ENCODE measurements around the gene GLI1.
"Not testable (repeated sequence)": the region's sequence is repeated elsewhere in the genome, so short reads cannot be mapped to it uniquely, and the experiment has no call there.

The GLI1 gene

DNA sequence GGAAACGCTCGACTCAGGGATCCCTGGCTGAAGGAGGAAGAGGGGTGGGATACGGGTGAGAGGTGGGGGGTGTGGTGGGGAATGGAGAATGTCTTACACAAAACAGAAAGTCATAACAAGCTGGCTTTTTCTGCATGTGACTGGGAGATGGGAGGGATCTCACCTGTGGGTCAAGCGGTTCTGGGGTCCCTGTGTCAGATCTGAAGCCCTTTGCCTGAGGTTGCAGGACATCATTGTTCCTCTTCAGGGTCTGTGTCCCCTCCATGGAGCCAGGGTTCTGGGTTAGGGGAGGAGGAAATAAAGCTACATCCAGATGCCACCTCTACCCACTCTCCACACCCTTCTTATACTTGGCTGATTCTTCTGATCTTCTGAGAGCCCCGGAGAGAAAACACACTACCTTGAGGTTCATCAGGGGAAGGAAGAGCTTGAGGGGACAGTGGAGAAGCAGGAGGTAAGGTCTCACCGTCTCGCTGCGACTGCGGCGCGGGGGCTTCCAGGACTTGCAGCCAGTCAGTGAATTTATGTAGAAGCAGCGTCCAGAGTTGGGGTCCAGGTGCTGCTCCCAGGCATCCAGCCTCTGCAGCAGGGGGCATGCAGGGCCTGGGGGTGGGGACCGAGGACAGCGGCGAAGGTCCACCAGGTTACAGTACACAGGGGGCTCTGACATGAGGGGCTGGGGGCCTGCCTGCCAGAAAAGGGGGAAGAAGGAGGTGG is 17.6 kb downstream of the GLI1 start:
- DNase-seq = no peak

DNA sequence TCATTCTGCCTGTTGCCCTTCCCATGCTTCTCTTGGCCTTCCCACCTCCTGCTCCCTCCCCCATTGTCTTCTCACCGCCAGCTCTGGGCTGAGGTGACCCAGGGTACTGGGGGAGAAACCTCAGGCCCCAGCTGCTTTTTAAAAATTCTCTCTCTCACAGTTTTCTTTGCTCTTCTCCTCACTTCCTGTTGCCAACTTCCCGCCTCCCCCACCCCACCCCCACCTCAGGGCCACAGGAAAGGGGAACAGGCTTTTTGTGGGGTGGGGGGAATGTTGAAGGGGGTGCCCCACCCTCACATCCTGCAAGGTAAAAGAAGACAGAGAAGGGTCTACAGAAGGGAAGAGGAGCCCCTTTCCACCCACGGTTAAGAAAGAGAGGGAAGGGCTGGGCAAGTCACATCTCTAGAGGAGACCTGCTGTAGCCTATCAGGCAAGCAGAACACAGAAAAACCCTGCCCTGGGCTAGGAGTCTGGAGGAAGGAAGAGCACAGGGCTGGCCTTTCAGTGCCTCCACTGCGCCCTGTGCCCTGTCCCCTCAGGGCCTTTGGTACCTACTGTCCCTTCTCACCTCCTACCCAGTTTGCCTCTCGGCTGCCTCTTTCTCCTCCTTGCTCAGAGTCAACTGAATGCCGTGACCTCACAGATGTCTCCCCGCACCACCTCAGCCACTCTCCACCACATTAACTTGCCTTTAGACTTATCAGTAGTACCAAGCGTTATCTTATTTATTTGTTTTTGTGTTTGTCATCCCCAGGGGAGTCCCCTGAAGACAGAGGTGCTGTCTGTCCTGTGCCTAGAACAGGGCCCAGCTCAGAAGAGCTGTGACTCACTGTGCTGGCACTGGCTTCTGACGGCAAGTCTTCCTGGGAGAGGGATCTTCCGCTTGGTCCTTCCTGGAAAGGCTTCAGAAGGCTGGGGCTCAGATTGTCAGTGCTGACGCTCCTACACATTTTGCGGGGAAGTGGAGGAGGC is 18.4 kb downstream of the GLI1 start:
- peak; percentile 53 for DNase-seq

DNA sequence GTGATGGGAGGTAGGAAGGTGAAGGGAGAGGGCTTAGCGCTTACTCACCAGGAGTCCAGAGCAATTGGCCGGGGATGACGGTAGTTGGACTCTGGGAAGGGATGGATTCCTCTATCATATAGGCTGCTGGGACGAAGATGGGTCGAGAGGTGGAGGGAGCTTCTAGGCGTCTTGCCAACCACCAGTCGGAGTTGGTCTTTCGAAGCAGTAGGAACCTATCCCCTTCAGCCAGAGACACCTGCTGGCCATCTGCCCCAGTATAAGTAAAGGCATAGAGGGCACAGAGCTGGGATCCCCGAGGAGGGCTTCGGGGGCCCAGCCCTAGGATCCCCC is 19.4 kb downstream of the GLI1 start:
- DNase-seq = no peak

DNA sequence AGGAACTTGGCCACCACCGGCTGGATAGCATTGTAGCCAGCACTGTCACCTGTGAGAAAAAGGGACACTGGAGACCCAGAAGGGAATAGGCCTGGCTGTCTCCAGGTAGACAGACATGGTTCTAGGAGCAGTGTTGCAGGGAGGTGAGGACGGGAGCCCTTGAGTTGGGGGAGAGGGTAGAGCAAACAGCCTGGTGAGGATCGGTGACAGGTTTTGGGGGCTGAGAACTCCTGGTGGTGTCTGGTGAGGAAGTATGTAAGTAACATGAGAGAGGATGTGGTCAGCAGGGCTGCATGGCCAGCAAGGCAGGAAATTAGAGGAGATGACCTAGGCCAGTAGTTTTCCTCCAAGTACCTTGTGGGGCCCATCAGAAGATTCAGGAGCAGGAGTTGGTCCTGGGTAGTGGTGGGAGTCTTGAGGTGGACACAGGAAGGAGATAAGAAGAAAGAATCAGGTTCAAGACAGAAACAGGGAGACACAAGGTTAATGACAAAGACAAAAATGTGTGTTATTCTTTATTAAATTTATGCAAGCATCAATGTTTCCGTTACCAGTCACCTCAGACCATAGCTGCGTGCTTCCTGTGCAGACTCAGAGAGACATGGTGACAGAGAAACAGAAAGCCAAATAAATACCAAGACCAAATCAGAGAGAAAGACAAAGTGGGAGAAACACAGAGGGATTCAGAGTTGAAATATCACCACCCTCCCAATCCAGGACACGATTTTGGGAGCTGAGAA is 20.0 kb downstream of the GLI1 start, which contains the start of gene ARHGAP9:
Gene ARHGAP9 (minus strand): TSS at position 491 of the 740 bp plus-strand sequence. CDS start 460 bp downstream, at position 31.
- peak; percentile 62 for DNase-seq

DNA sequence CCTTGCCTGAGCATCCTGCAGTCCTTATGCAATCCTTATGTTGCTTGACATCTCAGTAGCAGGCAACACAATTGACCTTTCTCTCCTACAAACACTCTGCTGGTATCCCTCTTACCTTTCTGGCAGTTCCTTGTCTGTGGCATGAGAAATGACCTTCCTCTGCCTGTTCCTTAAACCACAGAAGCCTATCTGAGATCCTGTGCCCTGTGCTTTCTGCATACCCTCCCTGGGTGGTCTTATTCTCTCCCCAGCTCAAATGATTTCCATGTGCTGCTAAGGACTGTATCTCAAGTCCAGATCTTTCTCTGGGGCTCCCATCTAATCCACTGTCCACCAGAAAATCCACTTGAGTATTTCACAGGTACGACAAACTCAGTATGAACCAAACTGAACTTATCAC is 22.1 kb downstream of the GLI1 start:
- no peak for DNase-seq

DNA sequence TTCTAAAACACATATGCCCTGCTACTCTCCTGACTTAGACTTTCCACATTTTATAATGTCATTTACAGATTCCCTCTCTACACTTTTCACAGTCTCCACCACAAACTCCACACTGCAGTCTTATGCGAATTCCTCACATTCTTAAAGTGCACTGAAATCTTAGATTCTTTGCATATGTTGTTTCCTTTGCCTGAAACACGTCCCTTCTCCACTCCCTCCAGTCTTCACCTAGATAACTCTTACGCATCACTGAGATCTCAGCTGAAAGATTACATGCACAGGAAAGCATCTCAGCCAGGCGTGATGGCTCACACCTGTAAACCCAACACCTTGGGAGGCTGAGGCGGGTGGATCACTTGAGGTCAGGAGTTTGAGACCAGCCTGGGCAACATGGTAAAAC is 23.9 kb downstream of the GLI1 start:
- DNase-seq = no peak

DNA sequence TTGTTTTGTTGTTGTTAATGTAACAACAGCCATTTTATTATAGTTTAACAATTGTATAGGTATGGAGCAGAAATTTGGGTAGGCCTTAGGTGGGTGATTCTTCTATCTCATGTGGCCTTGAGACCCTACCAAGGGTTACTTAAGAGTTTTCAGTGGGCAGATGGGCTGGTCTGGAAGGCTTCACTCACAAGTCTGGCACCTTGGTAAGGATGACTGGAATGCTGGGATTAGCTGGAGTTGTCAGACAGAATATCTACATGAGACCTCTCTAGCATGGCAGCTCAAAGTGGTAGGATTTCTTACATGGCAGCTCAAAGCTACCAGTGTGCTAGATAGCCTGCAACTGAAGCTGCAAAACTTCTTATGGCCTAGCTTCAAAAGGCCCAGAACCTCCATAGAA is 26.1 kb downstream of the GLI1 start:
- DNase-seq = no peak

DNA sequence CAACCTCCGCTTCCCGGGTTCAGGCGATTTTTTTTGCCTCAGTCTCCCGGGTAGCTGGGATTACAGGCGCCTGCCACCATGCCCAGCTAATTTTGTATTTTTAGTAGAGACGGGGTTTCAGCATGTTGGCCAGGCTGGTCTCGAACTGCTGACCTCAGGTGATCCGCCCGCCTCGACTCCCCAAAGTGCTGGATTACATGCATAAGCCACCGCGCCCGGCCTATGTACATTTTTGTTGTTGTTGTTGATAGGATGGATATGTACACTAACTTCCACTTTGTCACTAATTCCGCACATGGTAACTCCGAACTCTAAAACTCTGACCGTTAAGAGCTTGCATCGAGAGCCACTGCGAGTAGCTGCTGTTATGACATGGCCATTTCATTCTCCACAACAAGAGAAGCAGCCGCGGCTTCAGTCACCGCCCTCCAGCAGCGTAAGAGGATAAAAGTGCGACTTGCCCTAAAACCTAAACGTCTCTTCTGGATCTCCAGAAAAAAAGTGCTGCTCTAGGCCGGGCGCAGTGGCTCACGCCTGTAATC is 27.5 kb downstream of the GLI1 start:
- DNase-seq = no peak

DNA sequence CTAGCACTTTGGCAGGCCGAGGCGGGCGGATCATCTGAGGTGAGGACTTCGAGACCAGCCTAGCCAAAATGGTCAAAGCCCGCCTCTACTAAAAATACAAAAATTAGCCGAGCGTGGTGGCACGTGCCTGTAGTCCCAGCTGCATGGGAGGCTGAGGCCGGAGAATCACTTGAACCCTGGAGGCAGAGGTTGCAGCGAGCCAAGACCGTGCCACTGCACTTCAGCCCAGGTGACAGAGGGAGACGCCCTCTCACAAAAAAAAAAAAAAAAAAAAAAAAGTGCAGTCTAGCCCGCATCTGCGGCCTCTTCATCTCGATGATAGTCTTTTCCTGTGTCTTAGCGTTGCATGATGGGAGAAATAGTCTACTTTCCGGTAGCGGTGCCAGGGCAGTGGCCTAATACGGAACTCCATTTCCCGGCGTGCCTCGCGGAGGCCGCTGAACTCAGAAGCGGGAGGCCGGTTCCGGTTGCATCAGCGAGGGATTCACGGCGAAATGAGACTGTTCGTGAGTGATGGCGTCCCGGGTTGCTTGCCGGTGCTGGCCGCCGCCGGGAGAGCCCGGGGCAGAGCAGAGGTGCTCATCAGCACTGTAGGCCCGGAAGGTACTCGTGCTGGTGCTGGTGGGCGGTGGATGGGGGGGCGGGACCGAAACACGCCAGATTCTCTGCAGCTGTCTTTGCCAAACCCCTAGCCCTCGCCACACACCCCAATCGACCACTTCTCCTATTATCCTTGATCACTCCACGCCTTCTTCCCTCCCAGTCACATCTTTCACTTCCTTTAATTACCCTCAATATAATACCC is 28.2 kb downstream of the GLI1 start, which contains the start of gene MARS1:
Gene MARS1 (plus strand): TSS at position 472 of the 805 bp plus-strand sequence. CDS start 23 bp downstream, at position 495.
- peak; percentile 95 for DNase-seq

DNA sequence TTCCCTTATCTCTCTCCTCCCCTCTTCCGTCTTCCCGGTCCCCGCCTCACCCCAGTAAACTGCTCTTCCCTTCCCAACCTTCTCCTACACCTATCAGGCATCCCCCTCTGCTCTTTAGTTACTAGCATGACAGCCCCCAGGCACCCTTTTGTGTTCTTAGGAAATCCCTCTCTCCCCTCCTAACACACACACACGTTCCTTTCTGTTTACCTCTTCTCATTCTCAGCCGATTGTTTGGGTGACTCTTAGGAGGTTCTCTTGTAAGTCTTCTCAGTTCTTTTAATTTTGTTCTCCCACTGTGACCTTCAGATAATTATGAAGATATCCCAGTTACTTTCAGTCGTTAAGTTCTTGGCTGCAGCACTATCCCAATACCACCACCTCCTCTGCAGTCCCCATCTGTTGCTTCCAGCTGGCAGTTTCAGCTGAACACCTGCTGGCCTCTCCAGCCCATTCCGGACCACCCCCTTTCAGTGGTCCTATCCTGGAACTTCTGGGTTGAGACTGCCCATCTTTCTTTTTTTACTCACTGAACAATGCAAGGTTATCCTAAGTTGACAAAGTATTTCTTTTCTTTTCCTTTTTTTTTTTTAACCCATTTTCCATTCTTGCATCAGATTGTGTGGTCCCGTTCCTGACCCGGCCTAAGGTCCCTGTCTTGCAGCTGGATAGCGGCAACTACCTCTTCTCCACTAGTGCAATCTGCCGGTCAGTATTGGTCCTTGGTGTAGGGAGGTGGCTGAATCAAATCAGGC is 29.0 kb downstream of the GLI1 start:
- DNase-seq = no peak

DNA sequence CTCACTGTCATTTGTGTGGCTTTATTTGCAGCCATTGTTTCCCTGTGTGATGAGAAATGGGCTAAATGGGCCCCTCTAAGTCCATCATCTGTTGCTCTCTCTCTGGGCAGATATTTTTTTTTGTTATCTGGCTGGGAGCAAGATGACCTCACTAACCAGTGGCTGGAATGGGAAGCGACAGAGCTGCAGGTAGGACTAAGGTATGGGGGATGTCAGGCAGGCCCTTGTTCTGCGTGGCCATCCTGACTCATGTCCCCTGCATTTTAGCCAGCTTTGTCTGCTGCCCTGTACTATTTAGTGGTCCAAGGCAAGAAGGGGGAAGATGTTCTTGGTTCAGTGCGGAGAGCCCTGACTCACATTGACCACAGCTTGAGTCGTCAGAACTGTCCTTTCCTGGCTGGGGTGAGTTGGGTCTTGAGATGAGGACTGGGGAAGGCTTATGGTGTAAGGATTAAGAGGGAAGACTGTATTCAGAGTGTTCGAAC is 29.6 kb downstream of the GLI1 start:
- no peak for DNase-seq

DNA sequence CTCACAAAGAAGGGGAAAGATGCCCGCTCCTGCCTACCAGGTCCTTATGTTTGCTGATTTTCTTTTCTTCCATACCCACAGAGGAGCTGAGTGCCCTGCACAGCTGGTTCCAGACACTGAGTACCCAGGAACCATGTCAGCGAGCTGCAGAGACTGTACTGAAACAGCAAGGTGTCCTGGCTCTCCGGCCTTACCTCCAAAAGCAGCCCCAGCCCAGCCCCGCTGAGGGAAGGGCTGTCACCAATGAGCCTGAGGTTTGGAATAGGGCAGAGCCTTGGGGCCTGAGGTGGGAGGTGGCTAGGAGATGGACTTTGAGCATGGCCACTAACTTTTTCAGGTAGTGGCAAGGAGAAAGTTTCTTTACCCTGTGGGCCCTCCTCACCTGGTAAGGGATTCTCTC is 30.5 kb downstream of the GLI1 start:
- DNase-seq = no peak

DNA sequence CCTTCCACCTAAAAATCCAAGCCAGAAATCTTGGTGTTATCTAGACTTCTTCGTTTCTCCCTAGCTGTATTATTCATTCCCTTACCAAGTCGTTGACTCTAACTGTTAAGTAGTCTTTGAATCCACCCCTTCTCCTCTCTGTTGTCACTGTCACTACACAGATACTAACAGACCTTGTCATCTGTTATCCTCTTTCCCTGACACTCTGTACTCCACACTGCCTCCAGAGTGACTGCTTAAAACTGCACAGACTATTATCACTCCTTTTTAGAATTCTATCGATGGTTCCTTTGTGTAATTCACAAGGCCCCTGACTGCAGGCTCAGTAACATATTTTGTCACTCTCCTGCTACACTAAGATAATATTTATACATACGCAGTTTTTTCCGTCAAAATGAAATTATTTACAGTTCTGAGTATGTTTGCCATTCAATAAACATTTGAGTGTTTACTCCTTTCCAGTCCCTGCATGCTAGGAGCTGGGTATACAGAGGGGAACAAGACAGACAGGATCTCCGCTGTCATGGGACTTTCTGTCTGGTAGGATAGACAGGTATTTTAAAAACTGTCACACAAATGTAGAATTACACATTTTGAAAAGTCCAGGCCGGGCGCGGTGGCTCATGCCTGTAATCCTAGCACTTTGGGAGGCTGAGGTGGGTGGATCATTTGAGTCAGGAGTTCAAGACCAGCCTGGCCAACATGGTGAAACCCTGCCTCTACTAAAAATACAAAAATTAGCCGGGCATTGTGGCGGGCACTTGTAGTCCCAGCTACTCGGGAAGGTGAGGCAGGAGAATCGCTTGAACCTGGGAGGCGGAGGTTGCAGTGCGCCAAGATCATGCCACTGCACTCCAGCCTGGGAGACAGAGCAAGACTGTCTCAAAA is 32.1 kb downstream of the GLI1 start:
- DNase-seq = no peak

DNA sequence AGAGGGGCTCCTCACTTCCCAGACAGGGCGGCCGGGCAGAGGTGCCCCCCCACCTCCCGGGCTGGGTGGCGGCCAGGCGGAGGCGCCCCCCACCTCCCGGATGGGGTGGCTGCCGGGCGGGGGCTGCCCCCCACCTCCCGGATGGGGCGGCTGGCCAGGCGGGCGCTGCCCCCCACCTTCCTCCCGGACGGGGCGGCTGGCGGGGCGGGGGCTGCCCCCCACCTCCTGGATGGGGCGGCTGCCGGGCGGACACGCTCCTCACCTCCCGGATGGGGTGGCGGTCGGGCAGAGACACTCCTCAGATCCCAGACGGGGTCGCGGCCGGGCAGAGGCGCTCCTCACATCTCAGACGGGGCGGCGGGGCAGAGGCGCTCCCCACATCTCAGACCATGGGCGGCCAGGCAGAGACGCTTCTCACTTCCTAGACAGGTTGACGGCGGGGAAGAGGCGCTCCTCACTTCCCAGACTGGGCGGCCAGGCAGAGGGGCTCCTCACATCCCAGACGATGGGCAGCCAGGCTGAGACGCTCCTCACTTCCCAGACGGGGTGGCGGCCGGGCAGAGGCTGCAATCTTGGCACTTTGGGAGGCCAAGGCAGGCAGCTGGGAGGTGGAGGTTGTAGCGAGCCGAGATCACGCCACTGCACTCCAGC is 35.6 kb downstream of the GLI1 start:
- not testable (repeated sequence) for DNase-seq

DNA sequence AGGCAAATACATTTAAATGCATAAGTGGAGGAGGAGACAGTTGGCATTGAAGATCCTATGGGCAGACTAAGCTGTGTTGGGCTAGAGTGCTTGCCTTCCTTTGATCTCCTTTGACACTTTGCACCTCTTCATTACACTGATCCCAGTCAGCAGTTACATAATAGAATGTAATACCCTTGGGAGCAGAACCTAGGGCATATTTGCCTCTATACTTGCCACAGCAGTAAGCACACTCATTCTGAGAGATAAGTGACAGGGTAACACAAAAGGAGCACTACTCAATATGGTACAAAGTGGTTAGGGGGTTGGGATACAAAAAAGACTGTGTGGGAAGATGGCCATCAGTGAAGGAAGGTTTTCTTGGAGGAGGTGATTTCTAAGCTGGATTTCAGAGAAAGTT is 37.2 kb downstream of the GLI1 start:
- DNase-seq = no peak

DNA sequence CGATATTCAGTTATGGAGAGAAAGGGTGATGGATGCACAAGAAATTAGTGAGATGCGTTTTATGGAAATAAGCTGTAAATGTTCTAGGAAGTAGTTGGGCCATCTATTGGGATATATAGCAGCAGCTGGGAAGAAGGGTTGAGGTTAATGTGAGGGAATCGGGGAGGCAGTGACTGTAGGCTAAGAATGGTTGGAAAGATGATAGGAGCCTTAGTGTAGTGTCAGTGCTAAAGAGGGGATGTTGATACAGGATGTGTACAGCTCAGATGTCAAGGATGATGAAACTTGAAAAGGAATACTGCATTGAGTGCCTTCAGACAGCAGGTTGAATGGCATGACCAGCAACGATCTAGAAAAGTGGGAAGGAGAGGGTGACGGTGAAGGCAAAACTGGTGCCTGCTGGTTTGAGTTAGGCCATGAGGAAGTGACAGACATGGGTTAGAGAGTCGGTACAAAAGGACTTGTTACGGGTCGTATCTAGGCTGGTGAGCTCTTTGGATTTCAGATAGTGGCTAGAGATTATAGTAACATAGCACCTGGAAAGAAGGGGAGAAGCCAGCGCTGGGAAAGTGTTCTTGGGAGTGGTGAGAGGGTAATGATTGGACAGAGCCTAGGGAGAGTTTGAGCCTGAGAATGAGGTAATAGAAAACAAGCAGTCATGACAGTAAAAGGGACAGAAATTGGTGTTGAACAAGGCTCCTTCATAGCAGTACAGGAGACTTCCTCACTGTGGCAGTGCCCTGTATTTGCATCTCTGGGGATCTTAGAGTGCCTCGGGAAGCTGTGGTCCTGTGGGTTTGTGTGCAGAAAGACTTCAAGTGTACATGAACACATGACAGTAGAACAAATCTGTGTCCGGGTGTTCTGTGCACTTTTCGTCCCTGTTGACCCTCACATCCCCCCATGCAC is 37.9 kb downstream of the GLI1 start:
- DNase-seq = no peak

DNA sequence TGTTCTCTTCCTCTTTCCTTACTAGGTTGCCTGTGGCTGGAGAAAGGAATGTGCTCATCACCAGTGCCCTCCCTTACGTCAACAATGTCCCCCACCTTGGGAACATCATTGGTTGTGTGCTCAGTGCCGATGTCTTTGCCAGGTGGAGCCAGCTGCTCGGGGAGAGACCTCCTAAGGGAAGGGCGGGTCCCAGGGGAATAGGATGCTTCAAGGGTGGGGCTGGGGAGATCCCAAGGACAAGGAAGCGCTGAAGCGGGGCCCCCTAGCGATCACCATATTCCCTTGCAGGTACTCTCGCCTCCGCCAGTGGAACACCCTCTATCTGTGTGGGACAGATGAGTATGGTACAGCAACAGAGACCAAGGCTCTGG is 38.5 kb downstream of the GLI1 start:
- no peak for DNase-seq

DNA sequence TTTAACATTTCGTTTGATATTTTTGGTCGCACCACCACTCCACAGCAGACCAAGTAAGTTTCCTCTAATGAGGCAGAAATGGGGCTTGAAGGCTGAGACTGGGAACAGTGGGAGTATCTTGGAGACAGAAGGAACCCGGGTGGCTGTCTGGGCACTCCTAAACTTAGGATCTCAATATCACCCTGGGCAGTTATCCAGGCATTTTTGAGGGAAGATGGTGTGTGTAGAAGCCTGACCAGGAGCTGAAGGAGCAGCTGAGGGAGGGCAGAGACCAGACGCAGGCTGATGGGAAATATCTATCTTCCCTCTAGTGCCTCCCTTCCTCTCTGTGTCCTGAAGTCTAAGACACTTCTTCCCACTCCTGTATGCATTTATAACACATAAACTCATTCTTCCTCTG is 39.0 kb downstream of the GLI1 start:
- DNase-seq = no peak

DNA sequence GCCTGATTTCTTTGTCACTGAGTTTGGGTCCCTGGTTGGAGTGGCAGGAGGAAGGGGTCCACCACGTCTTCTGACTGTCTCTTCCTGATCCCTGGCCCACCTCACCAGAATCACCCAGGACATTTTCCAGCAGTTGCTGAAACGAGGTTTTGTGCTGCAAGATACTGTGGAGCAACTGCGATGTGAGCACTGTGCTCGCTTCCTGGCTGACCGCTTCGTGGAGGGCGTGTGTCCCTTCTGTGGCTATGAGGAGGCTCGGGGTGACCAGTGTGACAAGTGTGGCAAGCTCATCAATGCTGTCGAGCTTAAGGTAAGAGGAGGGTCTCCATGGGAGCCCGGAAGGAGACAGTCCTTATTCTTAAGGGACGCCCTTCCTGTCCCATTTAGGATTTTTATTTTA is 40.6 kb downstream of the GLI1 start:
- no peak for DNase-seq
